Right atrium auricular region (tissue), 2 donors: Measurements from ENCODE around the gene TAF13. TPM values are rescaled to one million over a fixed set of nuclear protein-coding genes. Genes with fewer than 3 reads are reported as not detected.

Source experiments
- DNase-seq: peaks from one replicate; pipeline ENCODE4 v3.0.0-alpha.2; 2019; ENCODE audit warnings: low spot score
- H3K27ac ChIP-seq, 2 donors: fragments of 200-600 bp; sonication (generic); 1 replicate in 1 of 2; 2 replicates in 1 of 2; pipeline ENCODE4 v1.5.1; 2016 to 2019
- H3K27me3 ChIP-seq, 2 donors: fragments of 200-600 bp; sonication (generic); one replicate each; pipeline versions ENCODE4 v1.5.1 to v1.6.0; 2017 to 2019
- H3K36me3 ChIP-seq: fragments of 200-600 bp; sonication (generic); one replicate; pipeline ENCODE4 v1.5.1; 2016
- H3K4me1 ChIP-seq, 2 donors: fragments of 200-600 bp; sonication (generic); one replicate each; pipeline versions ENCODE4 v1.5.1 to v1.6.0; 2017 to 2019
- H3K4me3 ChIP-seq, 2 donors: fragments of 200-600 bp; sonication (generic); 1 replicate in 1 of 2; 2 replicates in 1 of 2; pipeline ENCODE4 v1.5.1; 2017 to 2019; ENCODE audit warnings: mild to moderate bottlenecking in 1 of 2, moderate library complexity in 1 of 2
- H3K9me3 ChIP-seq, 2 donors: fragments of 200-600 bp; sonication (generic); one replicate each; pipeline ENCODE4 v1.5.1; 2019
- CTCF ChIP-seq, 2 donors: fragments of 200-600 bp; sonication (generic); IDR thresholded peaks; one replicate each; pipeline ENCODE4 v1.5.1; 2019; ENCODE audit warnings: antibody characterized with exemption in 2 of 2
- total RNA-seq, 2 donors: library from RNA; depleted of rRNA; stranded (reverse); fragments of >200 nt; gene quantifications; one replicate each; pipeline ENCODE4 v1.1.0, GENCODE V29; 2016

Gene TAF13
- total RNA-seq, 2 donors from 2014 or later: 32.2 to 35.9 TPM

DNA sequence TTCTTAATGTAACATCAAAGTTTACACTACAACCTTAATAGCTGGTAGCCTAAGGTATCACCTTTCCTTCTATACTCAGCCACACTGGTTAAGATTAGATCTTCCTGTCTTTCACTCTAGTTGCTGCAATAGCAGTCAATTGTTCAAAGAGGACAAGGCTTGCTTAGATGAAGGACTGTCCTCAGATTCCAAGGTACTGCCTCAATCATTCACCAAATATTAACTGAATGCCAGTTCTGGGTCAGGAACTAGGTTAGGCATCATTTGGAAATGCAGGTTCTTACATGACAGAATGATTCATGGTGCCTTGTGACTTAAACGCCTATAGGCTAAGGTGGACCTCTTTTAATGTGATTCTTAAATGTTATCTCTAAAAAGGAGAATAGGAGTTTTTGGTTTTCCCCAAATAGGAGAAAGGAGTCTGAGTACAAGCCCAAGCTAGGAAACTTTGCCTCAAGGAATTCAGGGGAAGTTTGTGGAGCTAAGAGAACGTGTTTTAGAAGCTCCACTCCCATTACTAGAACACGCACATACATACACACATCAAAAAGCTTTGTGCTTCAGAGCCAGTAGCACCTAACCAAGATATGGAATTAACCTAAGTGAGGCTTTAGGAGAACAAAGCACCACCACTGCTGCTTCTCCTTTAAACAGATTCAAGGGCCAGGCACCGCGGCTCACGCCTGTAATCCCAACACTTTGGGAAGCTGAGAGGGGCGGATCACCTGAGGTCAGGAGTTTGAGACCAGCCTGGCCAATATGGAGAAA is 25.4 kb downstream of the TAF13 start:
- Histone ChIP-seq H3K4me3 (no peak overlapping the region), H3K27ac (no peak overlapping the region), H3K4me1 (no peaks in the 10 kb centered on the region), H3K36me3 (no peaks in the 10 kb centered on the region), H3K27me3 (no peaks in the 10 kb centered on the region), H3K9me3 (no peaks in the 10 kb centered on the region)
- no peak for TF ChIP-seq CTCF (IDR thresholded peaks at IDR 0.05)
- DNase-seq: peak; percentile 38

DNA sequence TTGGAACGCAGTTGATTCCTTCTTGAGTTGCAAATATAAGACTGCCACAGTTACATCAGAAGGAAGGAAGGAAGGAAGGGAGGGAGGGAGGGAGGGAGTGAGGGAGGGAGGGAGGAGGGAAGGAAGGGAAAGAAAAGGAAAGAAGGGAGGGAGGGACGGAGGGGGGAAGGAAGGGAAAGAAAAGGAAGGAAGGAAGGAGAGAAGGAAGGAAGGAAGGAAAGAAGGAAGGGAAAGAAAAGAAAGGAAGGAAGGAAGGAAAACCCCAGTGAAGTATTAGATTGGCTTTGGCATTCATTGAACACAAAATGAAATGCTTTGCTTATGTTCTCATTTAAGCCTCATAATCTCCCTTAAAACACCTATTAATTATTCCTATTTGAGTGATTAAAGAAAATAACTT is 27.5 kb downstream of the TAF13 start:
- TF ChIP-seq CTCF (IDR thresholded peaks at IDR 0.05): no peak
- no peak overlapping the region for H3K27ac ChIP-seq
- H3K36me3 ChIP-seq: no peaks in the 10 kb centered on the region
- DNase-seq: no peak
- no peaks in the 10 kb centered on the region for H3K27me3 ChIP-seq
- H3K4me3 ChIP-seq: no peak overlapping the region
- no peaks in the 10 kb centered on the region for H3K4me1 ChIP-seq
- no peaks in the 10 kb centered on the region for H3K9me3 ChIP-seq

GRCh38 chr1:109047339-109047738 is 28.5 kb downstream of the TAF13 start:
- no peaks in the 10 kb centered on the region for H3K4me1 ChIP-seq
- no peak for TF ChIP-seq CTCF (IDR thresholded peaks at IDR 0.05)
- H3K9me3 ChIP-seq: no peaks in the 10 kb centered on the region
- no peak overlapping the region for H3K4me3 ChIP-seq
- H3K36me3 ChIP-seq: no peaks in the 10 kb centered on the region
- H3K27me3 ChIP-seq: no peaks in the 10 kb centered on the region
- H3K27ac ChIP-seq: no peak overlapping the region
- peak; percentile 32 for DNase-seq

DNA sequence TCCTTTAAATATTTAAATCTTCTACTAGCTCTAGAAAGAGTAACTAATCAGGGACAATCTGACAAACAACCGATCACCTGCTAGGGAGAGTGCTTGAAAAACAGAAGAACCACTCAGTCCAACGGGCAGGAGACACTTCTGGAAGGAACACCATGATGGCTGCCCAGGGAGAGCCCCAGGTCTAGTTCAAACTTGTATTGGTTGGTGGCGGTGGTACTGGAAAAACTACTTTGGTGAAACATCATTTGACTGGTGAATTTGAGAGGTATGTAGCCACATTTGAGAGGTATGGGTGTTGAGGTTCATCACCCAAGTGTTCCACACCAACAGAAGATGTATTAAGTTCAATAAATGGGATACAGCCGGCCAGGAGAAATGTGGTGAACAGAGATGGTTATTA is 29.1 kb downstream of the TAF13 start:
- H3K4me1 ChIP-seq: no peaks in the 10 kb centered on the region
- no peaks in the 10 kb centered on the region for H3K36me3 ChIP-seq
- H3K27me3 ChIP-seq: no peaks in the 10 kb centered on the region
- DNase-seq: no peak
- no peak overlapping the region for H3K4me3 ChIP-seq
- H3K9me3 ChIP-seq: no peaks in the 10 kb centered on the region
- TF ChIP-seq CTCF (IDR thresholded peaks at IDR 0.05): no peak
- no peak overlapping the region for H3K27ac ChIP-seq

- Histone ChIP-seq H3K4me3 (no peak overlapping the region), H3K27me3 (no peaks in the 10 kb centered on the region), H3K36me3 (no peaks in the 10 kb centered on the region), H3K4me1 (peaks cover 0 to 5% of the 10 kb centered on the region in 2 donors), H3K27ac (no peak overlapping the region), H3K9me3 (no peaks in the 10 kb centered on the region)
- DNase-seq: no peak
- TF ChIP-seq CTCF (IDR thresholded peaks at IDR 0.05): no peak
These were observed 30.2 kb downstream of the TAF13 start for GRCh38 chr1:109045595-109045994.
